Astrocyte (in vitro differentiated cells and primary cell): ENCODE data around the gene CIAO3. TPM values are rescaled to one million over a fixed set of nuclear protein-coding genes. Genes with fewer than 3 reads are reported as not detected.
A peak's percentile ranks its signal among the peaks of the same experiment; 100 is the strongest.

Experiments used
- DNase-seq: peaks from one replicate; pipeline ENCODE4 v3.0.0-alpha.2; 2010; ENCODE audit warnings: low read depth
- FAIRE-seq: peaks from 2 replicates; lab custom pipeline; 2011; peaks lifted over from hg19 to GRCh38; lab: Jason Lieb, UNC
- H2AFZ ChIP-seq: 2 replicates; pipeline ENCODE4 v1.6.0; 2012; ENCODE audit warnings: low read depth, low read length, inconsistent platforms
- H3K27ac ChIP-seq: 2 replicates; pipeline ENCODE4 v1.5.1; 2011; ENCODE audit warnings: low read depth, low read length, inconsistent platforms
- H3K27me3 ChIP-seq: 2 replicates; pipeline ENCODE4 v1.6.0; 2011; ENCODE audit warnings: low read length, inconsistent platforms; ENCODE audit not compliant: insufficient read depth
- H3K36me3 ChIP-seq: 2 replicates; pipeline ENCODE4 v1.5.1; 2011; ENCODE audit warnings: low read length, inconsistent platforms; ENCODE audit not compliant: insufficient read depth
- H3K4me1 ChIP-seq: 2 replicates; pipeline ENCODE4 v1.5.1; 2011; ENCODE audit warnings: low read length, inconsistent platforms; ENCODE audit not compliant: insufficient read depth
- H3K4me2 ChIP-seq: 2 replicates; pipeline ENCODE4 v1.6.0; 2012; ENCODE audit warnings: low read length, inconsistent platforms
- H3K4me3 ChIP-seq: 2 replicates; pipeline ENCODE4 v1.5.1; 2011; ENCODE audit warnings: low read depth, mild to moderate bottlenecking, low read length, inconsistent platforms; ENCODE audit not compliant: insufficient read depth
- H3K79me2 ChIP-seq: 2 replicates; pipeline ENCODE4 v1.6.0; 2012; ENCODE audit warnings: mild to moderate bottlenecking, low read length, inconsistent platforms; ENCODE audit not compliant: insufficient read depth
- H3K9ac ChIP-seq: 2 replicates; pipeline ENCODE4 v1.6.0; 2012; ENCODE audit warnings: mild to moderate bottlenecking, low read length, inconsistent platforms
- H3K9me3 ChIP-seq: 2 replicates; pipeline ENCODE4 v1.5.1; 2012; ENCODE audit warnings: low read depth, mild to moderate bottlenecking, low read length, inconsistent platforms; ENCODE audit not compliant: insufficient read depth
- H4K20me1 ChIP-seq: 2 replicates; pipeline ENCODE4 v1.6.0; 2012; ENCODE audit warnings: low read length, inconsistent platforms; ENCODE audit not compliant: insufficient read depth
- H3K27ac Mint-ChIP-seq: one replicate; pipeline ENCODE4 v1.8.0; 2021; ENCODE audit warnings: mild to moderate bottlenecking, mixed read lengths; ENCODE audit not compliant: unreplicated experiment
- H3K27me3 Mint-ChIP-seq: one replicate; pipeline ENCODE4 v1.8.0; 2021; ENCODE audit warnings: low read depth, mixed read lengths; ENCODE audit not compliant: unreplicated experiment
- H3K36me3 Mint-ChIP-seq: one replicate; pipeline ENCODE4 v1.8.0; 2021; ENCODE audit warnings: low read depth, mixed read lengths; ENCODE audit not compliant: unreplicated experiment
- H3K4me1 Mint-ChIP-seq: one replicate; pipeline ENCODE4 v1.8.0; 2021; ENCODE audit warnings: low read depth, mixed read lengths; ENCODE audit not compliant: unreplicated experiment
- H3K4me3 Mint-ChIP-seq: one replicate; pipeline ENCODE4 v1.8.0; 2021; ENCODE audit warnings: mild to moderate bottlenecking, moderate library complexity, mixed read lengths; ENCODE audit not compliant: unreplicated experiment
- H3K9me3 Mint-ChIP-seq: one replicate; pipeline ENCODE4 v1.8.0; 2021; ENCODE audit warnings: mild to moderate bottlenecking, mixed read lengths; ENCODE audit not compliant: unreplicated experiment
- EZH2 ChIP-seq: IDR thresholded peaks from 2 replicates; pipeline ENCODE4 v1.6.1; 2012; ENCODE audit warnings: mild to moderate bottlenecking, low read length, inconsistent platforms; ENCODE audit not compliant: insufficient read depth
- total RNA-seq: library from RNA; stranded (reverse); gene quantifications from 2 replicates; pipeline ENCODE4 v1.2.1, GENCODE V29; 2021
- TF ChIP-seq, protein P1 (sequence below): IDR thresholded peaks from 2 replicates; pipeline ENCODE4 v1.5.1; 2011; ENCODE audit warnings: low read depth, mild to moderate bottlenecking, inconsistent platforms, low read length, moderate library complexity; ENCODE audit not compliant: insufficient read depth

Gene CIAO3
- total RNA-seq, 1 donor from 2014 or later = 19.6 TPM

DNA sequence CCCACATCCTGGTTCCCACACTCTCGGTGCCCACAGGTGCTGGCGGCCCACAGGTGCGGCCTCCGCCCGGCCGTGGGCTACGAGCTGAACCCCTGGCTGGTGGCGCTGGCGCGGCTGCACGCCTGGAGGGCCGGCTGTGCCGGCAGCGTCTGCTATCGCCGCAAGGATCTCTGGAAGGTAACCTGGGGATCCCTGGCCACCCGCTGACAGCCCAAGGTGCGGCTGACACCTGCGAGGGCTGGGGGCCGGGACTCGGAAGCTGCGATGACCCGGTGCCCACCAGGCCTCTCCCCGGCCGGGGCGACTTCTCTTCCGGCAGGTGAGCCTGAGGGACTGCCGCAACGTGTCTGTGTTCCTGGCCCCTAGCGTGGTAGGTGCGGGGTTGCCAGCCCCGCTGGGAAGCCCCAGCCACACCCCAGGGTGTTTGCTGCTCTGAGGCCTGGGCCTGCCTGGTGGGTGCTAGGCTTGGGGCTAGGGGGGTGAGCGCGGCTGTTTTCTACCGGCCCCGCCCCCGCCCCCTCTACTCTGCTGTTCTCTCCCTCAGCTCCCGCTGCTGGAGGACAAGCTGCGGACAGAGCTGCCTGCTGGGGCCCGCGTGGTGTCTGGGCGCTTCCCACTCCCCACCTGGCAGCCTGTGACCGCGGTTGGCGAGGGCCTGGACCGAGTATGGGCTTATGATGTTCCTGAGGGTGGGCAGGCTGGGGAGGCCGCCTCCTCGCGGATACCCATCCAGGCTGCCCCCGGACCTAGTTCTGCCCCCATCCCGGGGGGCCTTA lies 18.8 kb downstream of the CIAO3 start:
- TF ChIP-seq, protein P1, sequence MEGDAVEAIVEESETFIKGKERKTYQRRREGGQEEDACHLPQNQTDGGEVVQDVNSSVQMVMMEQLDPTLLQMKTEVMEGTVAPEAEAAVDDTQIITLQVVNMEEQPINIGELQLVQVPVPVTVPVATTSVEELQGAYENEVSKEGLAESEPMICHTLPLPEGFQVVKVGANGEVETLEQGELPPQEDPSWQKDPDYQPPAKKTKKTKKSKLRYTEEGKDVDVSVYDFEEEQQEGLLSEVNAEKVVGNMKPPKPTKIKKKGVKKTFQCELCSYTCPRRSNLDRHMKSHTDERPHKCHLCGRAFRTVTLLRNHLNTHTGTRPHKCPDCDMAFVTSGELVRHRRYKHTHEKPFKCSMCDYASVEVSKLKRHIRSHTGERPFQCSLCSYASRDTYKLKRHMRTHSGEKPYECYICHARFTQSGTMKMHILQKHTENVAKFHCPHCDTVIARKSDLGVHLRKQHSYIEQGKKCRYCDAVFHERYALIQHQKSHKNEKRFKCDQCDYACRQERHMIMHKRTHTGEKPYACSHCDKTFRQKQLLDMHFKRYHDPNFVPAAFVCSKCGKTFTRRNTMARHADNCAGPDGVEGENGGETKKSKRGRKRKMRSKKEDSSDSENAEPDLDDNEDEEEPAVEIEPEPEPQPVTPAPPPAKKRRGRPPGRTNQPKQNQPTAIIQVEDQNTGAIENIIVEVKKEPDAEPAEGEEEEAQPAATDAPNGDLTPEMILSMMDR = no peak
- no peak for TF ChIP-seq EZH2
- no peaks in the 10 kb centered on the region for H3K9me3 Mint-ChIP-seq
- H4K20me1 ChIP-seq = peaks cover 39% of the 10 kb centered on the region
- no peaks in the 10 kb centered on the region for H3K79me2 ChIP-seq
- peak overlapping the region; percentile 73 for H3K4me3 ChIP-seq
- FAIRE-seq = no peak
- H3K4me1 ChIP-seq = peaks cover 20% of the 10 kb centered on the region
- H3K9ac ChIP-seq = no peak overlapping the region
- H2AFZ ChIP-seq = no peak overlapping the region
- H3K27ac ChIP-seq = no peak overlapping the region
- no peak for DNase-seq
- H3K27ac Mint-ChIP-seq = no peak overlapping the region
- H3K4me1 Mint-ChIP-seq = no peaks in the 10 kb centered on the region
- H3K4me2 ChIP-seq = peak overlapping the region; percentile 99
- no peaks in the 10 kb centered on the region for H3K36me3 ChIP-seq
- peak overlapping the region; percentile 50 for H3K4me3 Mint-ChIP-seq
- H3K36me3 Mint-ChIP-seq = no peaks in the 10 kb centered on the region
- H3K27me3 Mint-ChIP-seq = no peaks in the 10 kb centered on the region
- H3K9me3 ChIP-seq = no peaks in the 10 kb centered on the region
- H3K27me3 ChIP-seq = no peaks in the 10 kb centered on the region

DNA sequence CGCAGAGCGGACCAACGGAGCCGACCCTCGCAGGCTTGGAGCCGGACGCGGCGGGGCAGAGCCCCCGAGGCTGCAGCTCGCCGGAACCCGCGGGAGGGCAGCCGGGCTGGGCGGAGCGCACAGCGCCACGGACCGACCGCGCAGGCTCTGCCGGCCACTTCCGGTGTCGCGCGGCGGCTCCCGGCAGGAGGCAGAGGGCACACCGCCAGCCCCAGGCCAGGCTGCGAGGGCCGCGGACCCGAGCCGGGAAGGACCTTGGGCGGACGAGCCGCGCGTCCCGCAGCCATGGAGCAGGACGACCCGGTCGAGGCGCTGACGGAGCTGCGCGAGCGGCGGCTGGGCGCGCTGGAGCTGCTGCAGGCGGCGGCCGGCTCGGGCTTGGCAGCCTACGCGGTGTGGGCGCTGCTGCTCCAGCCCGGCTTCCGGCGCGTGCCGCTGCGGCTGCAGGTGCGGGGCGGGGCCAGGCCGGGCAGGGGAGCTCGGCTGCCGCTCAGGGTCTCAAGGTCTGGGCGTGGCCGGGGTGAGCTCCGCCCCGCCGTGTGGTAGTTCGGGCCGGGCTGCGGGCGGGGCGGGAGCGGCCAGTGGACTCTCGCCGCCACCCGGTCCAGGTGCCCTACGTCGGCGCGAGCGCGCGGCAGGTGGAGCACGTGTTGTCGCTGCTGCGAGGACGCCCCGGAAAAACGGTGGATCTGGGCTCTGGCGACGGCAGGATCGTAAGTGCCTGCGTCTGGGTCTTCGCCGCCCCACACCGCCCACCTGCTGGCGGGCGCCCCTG lies 19.6 kb downstream of the CIAO3 start, which contains the start of gene ANTKMT:
TSS of gene ANTKMT (plus strand) at position 157 of the 775 bp plus-strand sequence. CDS start at position 286, 129 bp downstream.
- Histone ChIP-seq H3K9ac (peak within 1 kb of the TSS; percentile 83), H3K27me3 (no peaks in the 10 kb centered on the region), H3K27ac (peak within 1 kb of the TSS; percentile 65), H3K4me2 (peak within 1 kb of the TSS; percentile 99), H3K9me3 (no peaks in the 10 kb centered on the region), H4K20me1 (peaks cover 47% of the 10 kb centered on the region), H3K4me1 (peaks cover 25% of the 10 kb centered on the region), H3K36me3 (no peaks in the 10 kb centered on the region), H3K79me2 (peaks cover 7% of the 10 kb centered on the region), H2AFZ (peak within 1 kb of the TSS; percentile 91), H3K4me3 (peak within 1 kb of the TSS; percentile 73)
- Mint-ChIP-seq H3K9me3 (no peaks in the 10 kb centered on the region), H3K4me1 (no peaks in the 10 kb centered on the region), H3K36me3 (no peaks in the 10 kb centered on the region), H3K4me3 (peak within 1 kb of the TSS; percentile 86), H3K27me3 (no peaks in the 10 kb centered on the region), H3K27ac (peak within 1 kb of the TSS; percentile 26)
- no peak for TF ChIP-seq EZH2
- TF ChIP-seq, protein P1 = no peak
- no peak for FAIRE-seq
- DNase-seq = peak; percentile 55
